GM10248 (cell line): ENCODE results near the gene SMC1B.

Source experiments
- CTCF ChIA-PET: fragments of 300-600 bp; sonication (Branson Sonifier 250); formaldehyde crosslinking; extraction: SDS; loops from one replicate; lab custom pipeline; 2021; ENCODE audit warnings: antibody characterized with exemption; lab: Yijun Ruan, JAX
- POLR2A ChIA-PET: fragments of 350-650 bp; sonication (Branson Sonifier 250); formaldehyde crosslinking; extraction: SDS; loops from one replicate; lab custom pipeline; 2020; ENCODE audit warnings: antibody characterized with exemption; lab: Yijun Ruan, JAX
- DNase-seq: peaks from one replicate; pipeline ENCODE4 v3.0.0; 2012; ENCODE audit errors: extremely low spot score
- TF ChIP-seq, protein P1 (sequence below): IDR thresholded peaks from 2 replicates; pipeline ENCODE4 v1.5.1; 2012; ENCODE audit warnings: mild to moderate bottlenecking, low read depth; ENCODE audit errors: extremely low read depth, missing control alignments, control extremely low read depth

Gene SMC1B

DNA sequence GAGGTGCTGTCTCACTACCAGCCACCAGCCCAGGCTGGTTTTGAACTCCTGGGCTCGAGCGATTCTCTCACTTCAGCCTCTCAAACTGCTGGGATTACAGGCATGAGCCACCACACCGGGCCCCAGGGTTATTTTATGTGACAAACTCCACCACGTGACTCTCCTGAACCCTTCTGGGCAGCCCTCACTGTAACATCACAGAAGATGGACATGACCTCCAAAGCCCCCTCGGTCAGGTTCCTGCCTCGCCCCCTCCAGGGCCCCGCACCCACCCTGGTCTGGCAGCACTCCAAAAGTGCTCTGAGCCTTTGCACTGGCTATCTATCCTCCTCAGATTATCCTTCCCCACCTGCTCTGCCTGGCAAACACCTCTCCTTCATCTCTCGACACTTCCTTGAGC lies 43.4 kb upstream of the SMC1B start:
- TF ChIP-seq, protein P1, sequence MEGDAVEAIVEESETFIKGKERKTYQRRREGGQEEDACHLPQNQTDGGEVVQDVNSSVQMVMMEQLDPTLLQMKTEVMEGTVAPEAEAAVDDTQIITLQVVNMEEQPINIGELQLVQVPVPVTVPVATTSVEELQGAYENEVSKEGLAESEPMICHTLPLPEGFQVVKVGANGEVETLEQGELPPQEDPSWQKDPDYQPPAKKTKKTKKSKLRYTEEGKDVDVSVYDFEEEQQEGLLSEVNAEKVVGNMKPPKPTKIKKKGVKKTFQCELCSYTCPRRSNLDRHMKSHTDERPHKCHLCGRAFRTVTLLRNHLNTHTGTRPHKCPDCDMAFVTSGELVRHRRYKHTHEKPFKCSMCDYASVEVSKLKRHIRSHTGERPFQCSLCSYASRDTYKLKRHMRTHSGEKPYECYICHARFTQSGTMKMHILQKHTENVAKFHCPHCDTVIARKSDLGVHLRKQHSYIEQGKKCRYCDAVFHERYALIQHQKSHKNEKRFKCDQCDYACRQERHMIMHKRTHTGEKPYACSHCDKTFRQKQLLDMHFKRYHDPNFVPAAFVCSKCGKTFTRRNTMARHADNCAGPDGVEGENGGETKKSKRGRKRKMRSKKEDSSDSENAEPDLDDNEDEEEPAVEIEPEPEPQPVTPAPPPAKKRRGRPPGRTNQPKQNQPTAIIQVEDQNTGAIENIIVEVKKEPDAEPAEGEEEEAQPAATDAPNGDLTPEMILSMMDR, result no peak
- no peak for DNase-seq
- POLR2A ChIA-PET, result no interaction called here
- CTCF ChIA-PET, result interaction anchor here (1.0 kb wide), 1 partner anchor 16 kb away, joined by 4 read pairs; no protein-coding TSS in a partner anchor

DNA sequence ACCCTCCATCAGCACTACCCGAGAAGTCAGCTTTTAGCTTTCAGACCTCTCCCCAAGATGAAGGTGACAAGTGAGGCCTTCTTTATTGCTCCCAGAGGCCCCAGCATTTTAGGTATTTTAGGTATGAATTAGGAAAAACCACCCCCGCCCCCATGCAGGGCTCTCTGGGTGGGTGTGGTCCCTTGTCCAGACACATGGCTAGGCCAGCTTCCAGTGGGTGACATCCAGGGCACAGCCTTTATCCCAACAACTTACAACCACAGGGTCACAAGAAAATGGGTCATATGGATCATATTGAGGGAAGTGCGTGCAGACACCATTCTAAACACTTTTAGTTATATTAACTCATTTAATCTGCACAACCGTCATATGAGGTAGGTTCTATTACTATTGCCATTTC lies 42.2 kb upstream of the SMC1B start:
- TF ChIP-seq, protein P1, result no peak
- ChIA-PET POLR2A (no interaction called here), CTCF (no interaction called here)
- no peak for DNase-seq

DNA sequence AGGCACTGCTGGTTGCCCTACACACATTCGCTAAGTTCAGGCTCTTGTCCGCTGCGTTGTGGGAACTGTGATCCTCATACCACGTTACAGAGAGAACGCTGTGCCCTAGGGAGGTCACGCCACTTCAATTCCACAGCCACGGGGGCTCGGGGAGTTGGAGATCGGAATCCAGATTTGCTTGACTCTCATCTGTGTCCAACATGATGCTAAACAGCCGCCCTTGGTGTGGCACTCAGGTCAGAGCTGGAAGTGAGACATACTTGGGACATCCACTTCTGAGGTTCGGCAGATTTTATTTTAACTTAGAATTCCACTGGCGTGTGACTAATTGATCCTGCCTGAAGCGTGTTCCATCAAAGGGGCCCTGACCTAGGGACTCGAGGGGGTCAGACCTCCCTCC lies 41.8 kb upstream of the SMC1B start:
- TF ChIP-seq, protein P1, result no peak
- no peak for DNase-seq
- POLR2A ChIA-PET, result no interaction called here
- CTCF ChIA-PET, result no interaction called here

DNA sequence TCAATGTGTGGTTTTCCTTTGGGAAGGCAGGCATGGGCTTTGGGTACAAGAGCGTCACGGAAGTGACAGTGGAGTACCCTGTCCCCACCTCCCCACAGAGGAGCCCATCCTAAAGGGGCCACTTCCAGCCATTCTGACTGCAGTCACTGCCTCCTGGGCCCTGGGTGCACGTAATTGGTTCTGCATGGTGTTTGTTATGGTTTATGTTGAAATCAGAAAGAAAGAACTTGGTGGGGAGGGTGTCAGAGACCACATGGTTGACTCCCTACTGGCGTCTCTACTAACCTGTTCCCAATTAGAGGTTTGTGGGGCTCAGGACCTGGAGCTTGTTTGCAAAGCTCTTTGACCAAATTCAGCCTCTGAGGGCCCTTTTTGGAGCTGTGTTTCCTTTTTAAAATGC lies 40.9 kb upstream of the SMC1B start:
- ChIA-PET POLR2A (no interaction called here), CTCF (interaction anchor here (2.6 kb wide), 1 partner anchor 12 kb away, joined by 7 read pairs; no protein-coding TSS in a partner anchor)
- TF ChIP-seq, protein P1, result no peak
- DNase-seq, result no peak

DNA sequence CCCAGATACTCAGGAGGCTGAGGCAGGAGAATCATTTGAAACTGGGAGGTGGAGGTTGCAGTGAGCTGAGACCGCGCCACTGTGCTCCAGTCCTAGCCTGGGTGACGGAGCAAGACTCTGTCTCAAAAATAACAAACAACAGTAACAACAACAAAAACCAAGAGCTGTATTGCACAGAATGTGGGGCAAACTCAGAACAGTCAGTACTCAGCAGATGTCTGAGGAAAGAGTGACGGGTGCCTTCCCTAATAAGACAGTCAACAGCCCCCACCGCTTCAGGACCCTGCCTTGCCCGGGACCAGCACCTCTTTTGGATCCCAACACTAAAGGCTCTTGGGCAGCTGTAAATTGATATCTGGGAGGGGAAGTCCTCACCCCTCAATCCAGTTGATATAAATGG lies 40.4 kb upstream of the SMC1B start:
- TF ChIP-seq, protein P1, result no peak
- DNase-seq, result no peak
- ChIA-PET POLR2A (no interaction called here), CTCF (interaction anchor here (2.6 kb wide), 1 partner anchor 11 kb away, joined by 7 read pairs; no protein-coding TSS in a partner anchor)

DNA sequence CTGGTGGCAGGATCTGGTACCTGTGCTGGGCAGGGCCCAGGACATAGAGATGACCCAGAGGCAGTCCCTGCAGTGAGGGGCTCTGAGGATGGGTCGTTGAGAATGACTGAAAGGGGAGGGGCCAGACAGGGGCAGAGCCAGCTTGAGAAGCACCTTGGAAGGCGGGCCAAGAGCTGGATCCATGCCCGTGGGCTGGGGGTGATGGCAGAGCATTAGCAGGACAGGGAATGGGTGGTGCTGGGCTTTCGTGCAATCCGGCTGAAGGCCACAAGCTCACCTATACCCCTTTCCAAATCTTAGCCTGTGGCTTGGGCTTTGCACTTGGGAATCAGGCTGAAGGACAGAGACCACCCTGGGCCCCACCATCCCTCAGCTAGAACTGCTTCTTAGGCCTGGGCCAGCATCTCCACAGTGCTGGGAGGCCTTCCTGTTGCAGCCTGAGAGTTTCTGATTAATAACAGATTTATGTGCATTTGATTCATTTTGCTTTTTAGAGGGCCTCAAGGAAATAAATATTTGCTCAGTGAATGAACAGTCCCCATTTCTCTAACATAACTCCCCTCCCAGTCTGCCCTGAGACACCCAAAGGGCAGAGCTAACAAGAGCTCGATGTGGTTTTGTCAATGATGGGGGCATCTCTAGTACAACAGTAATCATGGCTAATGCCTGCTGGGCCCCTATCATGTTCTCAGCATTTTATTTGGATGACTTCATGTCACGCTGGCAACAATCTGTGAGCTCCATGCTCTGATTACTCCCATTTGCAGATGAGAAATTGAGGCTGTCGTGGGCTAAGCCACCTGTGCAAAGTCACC lies 39.4 kb upstream of the SMC1B start:
- ChIA-PET POLR2A (no interaction called here), CTCF (interaction anchor here (2.6 kb wide), 1 partner anchor 10 kb away, joined by 7 read pairs; no protein-coding TSS in a partner anchor)
- TF ChIP-seq, protein P1, result no peak
- no peak for DNase-seq
